HepG2 (cell line): Measurements from ENCODE around the gene P2RX7. TPM values are rescaled to one million over a fixed set of nuclear protein-coding genes. Genes with fewer than 3 reads are reported as not detected.

Experiments used
- ATAC-seq: fragments of 200-7000 bp; cut with Tn5 transposase; 3 replicates; pipeline ENCODE4 v1.9.1; 2020; ENCODE audit warnings: mild to moderate bottlenecking, moderate library complexity
- BruUV-seq: library from RNA; stranded (reverse); fragments of 400-500 nt; replicated peaks from 2 replicates; lab custom pipeline; 2021; lab: Mats Ljungman, UMichigan
- CTCF ChIA-PET: fragments of 300-600 bp; formaldehyde crosslinking; extraction: SDS; loops from one replicate; lab custom pipeline; 2021; ENCODE audit warnings: low total read pairs, inconsistent platforms, low intra/inter-chr PET ratio; lab: Yijun Ruan, JAX
- POLR2A ChIA-PET: fragments of 350-600 bp; sonication (Branson Sonifier 250); formaldehyde crosslinking; loops from one replicate; lab custom pipeline; 2020; ENCODE audit warnings: antibody characterized with exemption, inconsistent platforms; lab: Yijun Ruan, JAX
- DNase-seq: peaks from one replicate; pipeline ENCODE4 v3.0.0-alpha.2; 2015; ENCODE audit warnings: low spot score
- FAIRE-seq: peaks from 3 replicates; lab custom pipeline; 2011; peaks lifted over from hg19 to GRCh38; lab: Jason Lieb, UNC
- H2AFZ ChIP-seq: one replicate; pipeline ENCODE4 v1.6.1; 2011; ENCODE audit warnings: low read length, inconsistent platforms
- H3K27ac ChIP-seq: fragments of 300-600 bp; 3 replicates; pipeline ENCODE4 v1.8.0; 2011; ENCODE audit warnings: mixed run types, mild to moderate bottlenecking, mixed read lengths, low read length, inconsistent platforms; ENCODE audit not compliant: insufficient read depth; ENCODE audit errors: extremely low read length
- H3K27me3 ChIP-seq, 2 experiments: fragments of 200-600 bp in 1 of 2; 2 replicates in 1 of 2; 3 replicates in 1 of 2; pipeline versions ENCODE4 v1.6.0 to v1.8.0; 2011; ENCODE audit warnings: low read length in 2 of 2, mild to moderate bottlenecking in 2 of 2, moderate library complexity in 2 of 2, inconsistent platforms in 1 of 2; ENCODE audit not compliant: insufficient read depth in 2 of 2, control insufficient read depth in 1 of 2
- H3K36me3 ChIP-seq, 2 experiments: fragments of 200-600 bp in 1 of 2; replicated peaks in 1 of 2; 2 replicates in 1 of 2; 3 replicates in 1 of 2; pipeline versions ENCODE4 v1.5.1 to v1.8.0; 2011; ENCODE audit warnings: low read length in 2 of 2, inconsistent platforms in 1 of 2; ENCODE audit not compliant: insufficient read depth in 2 of 2, control insufficient read depth in 1 of 2
- H3K4me1 ChIP-seq: 2 replicates; pipeline ENCODE4 v1.5.1; 2012; ENCODE audit warnings: low read length, inconsistent platforms; ENCODE audit not compliant: insufficient read depth
- H3K4me2 ChIP-seq: 2 replicates; pipeline ENCODE4 v1.6.0; 2011; ENCODE audit warnings: low read depth, low read length, inconsistent platforms
- H3K4me3 ChIP-seq, 3 experiments: fragments of 200-600 bp in 1 of 3; sonication (generic), shearing (Covaris generic) in 1 of 3; replicated peaks in 1 of 3; 2 replicates each; pipeline ENCODE4 v1.5.1; 2011 to 2016; ENCODE audit warnings: low read length in 3 of 3, inconsistent platforms in 2 of 3, low read depth in 2 of 3, mild to moderate bottlenecking in 2 of 3, control low read depth in 1 of 3, mixed read lengths in 1 of 3; ENCODE audit not compliant: insufficient read depth in 1 of 3
- H3K79me2 ChIP-seq: one replicate; pipeline ENCODE4 v1.6.1; 2011; ENCODE audit warnings: low read length, inconsistent platforms; ENCODE audit not compliant: insufficient read depth
- H3K9ac ChIP-seq: 2 replicates; pipeline ENCODE4 v1.6.0; 2011; ENCODE audit warnings: mild to moderate bottlenecking, low read depth, low read length, inconsistent platforms; ENCODE audit not compliant: insufficient read depth
- H3K9me3 ChIP-seq: 2 replicates; pipeline ENCODE4 v1.5.1; 2012; ENCODE audit warnings: mild to moderate bottlenecking, low read length
- H4K20me1 ChIP-seq: 2 replicates; pipeline ENCODE4 v1.6.0; 2011; ENCODE audit warnings: inconsistent platforms, mild to moderate bottlenecking, low read length, moderate library complexity; ENCODE audit not compliant: insufficient read depth
- E2F1 ChIP-seq: sonication (generic); formaldehyde crosslinking; IDR thresholded peaks from 2 replicates; pipeline ENCODE4 v1.5.0; 2020; ENCODE audit warnings: missing genetic modification reagents
- ISX ChIP-seq: sonication (generic); formaldehyde crosslinking; conservative IDR thresholded peaks from 2 replicates; pipeline ENCODE4 v1.5.0; 2020; ENCODE audit warnings: missing genetic modification reagents
- RARG ChIP-seq: sonication (generic); formaldehyde crosslinking; IDR thresholded peaks from 2 replicates; pipeline ENCODE4 v1.4.0; 2020; ENCODE audit warnings: low read depth, mild to moderate bottlenecking, missing genetic modification reagents
- SSRP1 ChIP-seq: IDR thresholded peaks from 2 replicates; pipeline ENCODE4 v1.6.1; 2016; ENCODE audit warnings: control low read depth
- STAT5B ChIP-seq: sonication (generic); formaldehyde crosslinking; IDR thresholded peaks from 2 replicates; pipeline ENCODE4 v1.4.0; 2020; ENCODE audit warnings: missing genetic modification reagents
- YEATS4 ChIP-seq: sonication (generic); formaldehyde crosslinking; IDR thresholded peaks from 2 replicates; pipeline ENCODE4 v1.4.0; 2020; ENCODE audit warnings: missing genetic modification reagents, borderline replicate concordance
- ZNF138 ChIP-seq: sonication (generic); formaldehyde crosslinking; IDR thresholded peaks from 2 replicates; pipeline ENCODE4 v1.5.0; 2020; ENCODE audit warnings: mild to moderate bottlenecking, low read depth, missing genetic modification reagents
- ZNF326 ChIP-seq: sonication (generic); formaldehyde crosslinking; IDR thresholded peaks from 2 replicates; pipeline ENCODE4 v1.4.0; 2020; ENCODE audit warnings: missing genetic modification reagents, borderline replicate concordance
- ZNF609 ChIP-seq: sonication (generic); formaldehyde crosslinking; IDR thresholded peaks from 2 replicates; pipeline ENCODE4 v1.4.0; 2020; ENCODE audit warnings: mild to moderate bottlenecking, missing genetic modification reagents, borderline replicate concordance
- ZNF644 ChIP-seq: IDR thresholded peaks from 2 replicates; pipeline ENCODE4 v1.6.1; 2016; ENCODE audit warnings: low read depth
- WGBS: methylation state at CpG from one replicate; pipeline ENCODE4 v1.1.6; 2017; ENCODE audit warnings: low lambda C conversion rate; 5-methylcytosine and 5-hydroxymethylcytosine counted together
- in situ Hi-C: cut with HindIII; loops from 2 replicates; pipeline ENCODE4 v1.10.0; 2017; ENCODE audit warnings: low pct_unique_long_range_greater_than_20kb; ENCODE audit not compliant: extremely low pct_ligation_motif_present
- intact Hi-C: fragments of 100-400 bp; cut with micrococcal nuclease; formaldehyde crosslinking; loops from one replicate; pipeline ENCODE4 v1.10.0; 2022; ENCODE audit not compliant: unreplicated experiment
- polyA plus RNA-seq, 8 experiments: library from polyadenylated mRNA; depleted of rRNA in 3 of 8; stranded (reverse) in 7 of 8; unstranded in 1 of 8; fragments of >200 nt; fragmentation: Illumina TruSeq in 4 of 8; extraction: Trizol in 4 of 8; gene quantifications; 2 replicates each; pipeline versions ENCODE4 v1.2.1 to v1.2.3, GENCODE V29; 2011 to 2016; ENCODE audit warnings: low read depth in 4 of 8, missing spikeins in 1 of 8, mixed read lengths in 1 of 8; ENCODE audit not compliant: insufficient read depth in 1 of 8
- total RNA-seq, 5 experiments: library from RNA; depleted of rRNA; stranded (reverse); fragments of >200 nt; fragmentation: Illumina TruSeq; extraction: Trizol; gene quantifications; 2 replicates each; pipeline ENCODE4 v1.2.3, GENCODE V29; 2016; ENCODE audit warnings: low read depth in 1 of 5

P2RX7 gene
- total and polyA plus RNA-seq, 2 of the 13 experiments (the other 11 are each of a cell fraction or from before 2014, with no cell fraction given), result 0.13 to 0.73 TPM

GRCh38 chr12:121188227-121188626 is 55.6 kb downstream of the P2RX7 start:
- no peak overlapping the region for H2AFZ ChIP-seq
- ATAC-seq (no peak), FAIRE-seq (no peak), DNase-seq (no peak)
- H3K9me3 ChIP-seq, result no peaks in the 10 kb centered on the region
- no peaks in the 10 kb centered on the region for H4K20me1 ChIP-seq
- no peaks in the 10 kb centered on the region for H3K79me2 ChIP-seq
- in situ Hi-C loops, result no loop called here
- 49% methylated on average over 2 of the region's 2 CpGs for WGBS
- H3K9ac ChIP-seq, result no peak overlapping the region
- TF ChIP-seq ZNF326 (CRISPR knock-in tag), result no peak
- TF ChIP-seq ZNF644 (CRISPR knock-in tag), result no peak
- no peak for TF ChIP-seq YEATS4 (CRISPR knock-in tag)
- TF ChIP-seq ZNF138, result no peak
- TF ChIP-seq RARG, result no peak
- TF ChIP-seq ISX (CRISPR knock-in tag), result no peak
- TF ChIP-seq SSRP1 (CRISPR knock-in tag), result no peak
- TF ChIP-seq ZNF609 (CRISPR knock-in tag), result no peak
- TF ChIP-seq E2F1, result no peak
- TF ChIP-seq STAT5B, result no peak
- H3K27me3 ChIP-seq, result peaks cover 2 to 13% of the 10 kb centered on the region in 2 experiments; a peak in 1 of 5 replicates
- H3K4me2 ChIP-seq, result no peak overlapping the region
- H3K4me1 ChIP-seq, result peaks cover 12% of the 10 kb centered on the region
- BruUV-seq, result no TSS peak
- CTCF ChIA-PET, result no interaction called here
- no peaks in the 10 kb centered on the region for H3K36me3 ChIP-seq
- H3K4me3 ChIP-seq, result no peak overlapping the region
- intact Hi-C loops, result no loop called here
- H3K27ac ChIP-seq, result no peak overlapping the region
- POLR2A ChIA-PET, result no interaction called here
